ENCODE measurements around the gene FAM120AOS. TPM values are rescaled to one million over a fixed set of nuclear protein-coding genes. Genes with fewer than 3 reads are reported as not detected.

FAM120AOS gene
- total and polyA plus RNA-seq, 2 of the 4 experiments (the other 2 are of a cell fraction), result 22.7 to 24.7 TPM

DNA sequence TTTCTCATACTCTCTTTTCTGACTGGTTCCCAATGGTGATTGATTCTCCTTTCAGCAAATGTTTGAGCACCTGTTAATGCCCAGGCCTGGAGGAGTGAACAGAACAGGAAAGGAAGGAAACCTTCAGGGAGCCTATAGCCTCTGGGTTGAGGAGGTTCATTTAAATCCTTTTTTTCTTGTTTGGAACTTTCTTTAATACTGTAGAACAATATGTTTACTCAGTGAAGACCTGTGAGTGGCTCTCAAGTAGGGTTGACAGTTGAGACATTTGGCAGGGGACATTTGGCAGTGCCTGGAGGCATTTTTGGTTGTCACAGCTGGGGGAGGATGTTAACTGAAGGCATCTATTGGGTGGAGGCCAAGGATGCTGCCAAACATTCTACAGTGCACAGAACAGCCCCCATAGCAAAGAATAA lies 6.1 kb upstream of the FAM120AOS start:
- H3K9ac ChIP-seq (ENCODE audit: low read depth, low read length), result no peak overlapping the region
- DNase-seq (no peak), ATAC-seq (ENCODE audit: low read depth) (no peak)
- no peak overlapping the region for H4K91ac ChIP-seq (ENCODE audit: insufficient read depth, low read depth, low read length)
- in situ Hi-C loops (cut with MboI; ENCODE audit: low sequenced_read_pairs) (loop anchor here (10.0 to 25.0 kb wide), 3 partner anchors 105 to 703 kb away; no protein-coding TSS in a partner anchor), dilution Hi-C loops (cut with HindIII; ENCODE audit: low sequenced_read_pairs, unreplicated experiment) (no loop called here), intact Hi-C loops (cut with micrococcal nuclease) (loop anchor here (10.0 kb wide), 2 partner anchors 325 to 365 kb away; partner anchors contain the start of genes CARD19 and NINJ1)
- H2BK20ac ChIP-seq (ENCODE audit: low read depth, low read length), result no peak overlapping the region
- peaks cover 3 to 54% of the 10 kb centered on the region in 2 experiments; a peak in 3 of 4 replicates for H3K79me1 ChIP-seq (ENCODE audit: low read depth in 1 of 2, low read length in 2 of 2)
- H3K4me2 ChIP-seq (ENCODE audit: low read depth, low read length), result no peak overlapping the region
- BruUV-seq (replicated peaks), result no TSS peak
- H3K4me1 ChIP-seq (ENCODE audit: control insufficient read depth, insufficient read depth, low read length), result peaks cover 12% of the 10 kb centered on the region
- CTCF ChIA-PET, result no interaction called here
- no peak overlapping the region for H3K56ac ChIP-seq (ENCODE audit: extremely low read depth, insufficient read depth, low read length)
- POLR2A ChIA-PET (ENCODE audit: unreplicated experiment), result no interaction called here
- no peak overlapping the region for H3K14ac ChIP-seq (replicated peaks; ENCODE audit: low read depth, low read length)
- no peak for TF ChIP-seq CHD1 (IDR thresholded peaks at IDR 0.05; ENCODE audit: low read depth, low read length)
- H3K27ac ChIP-seq (ENCODE audit: insufficient read depth, low read length), result no peak overlapping the region
- H4K8ac ChIP-seq (ENCODE audit: low read depth in 2 of 2, low read length in 2 of 2), result no peak overlapping the region
- no peak overlapping the region for H2AK5ac ChIP-seq (ENCODE audit: low read depth, low read length)
- no peak overlapping the region for H2BK5ac ChIP-seq (ENCODE audit: low read depth, low read length, poor library complexity, severe bottlenecking)
- H3K9me3 ChIP-seq (ENCODE audit: control insufficient read depth, insufficient read depth, low read length), result no peaks in the 10 kb centered on the region
- H3K18ac ChIP-seq (ENCODE audit: low read depth, low read length), result no peak overlapping the region
- H2AFZ ChIP-seq (replicated peaks; ENCODE audit: low read length, poor library complexity), result no peak overlapping the region
- H4K5ac ChIP-seq (ENCODE audit: low read depth, low read length), result no peak overlapping the region
- H2BK15ac ChIP-seq (ENCODE audit: low read depth, low read length), result no peak overlapping the region
- H4K20me1 ChIP-seq (ENCODE audit: insufficient read depth, low read length), result peaks cover 79% of the 10 kb centered on the region
- no peak overlapping the region for H3K23ac ChIP-seq (ENCODE audit: low read depth, low read length)
- no peak overlapping the region for H3K4me3 ChIP-seq (ENCODE audit: insufficient read depth, low read depth, low read length)
- no peaks in the 10 kb centered on the region for H3K36me3 ChIP-seq (ENCODE audit: control insufficient read depth, insufficient read depth, low read length)
- H3K9me1 ChIP-seq (ENCODE audit: insufficient read depth, low read length), result peaks cover 6% of the 10 kb centered on the region; the same call in 1 of the 2 replicates
- H3K4ac ChIP-seq (ENCODE audit: low read depth, low read length), result no peak overlapping the region
- no peaks in the 10 kb centered on the region for H3K27me3 ChIP-seq (ENCODE audit: control insufficient read depth, insufficient read depth, low read length)
- H2AK9ac ChIP-seq (replicated peaks; ENCODE audit: low read depth, low read length, poor library complexity), result no peak overlapping the region
- H2BK120ac ChIP-seq (ENCODE audit: low read depth, low read length), result no peak overlapping the region

Measured in IMR-90 (cell line).